Left ventricle myocardium inferior (tissue), 1 donor: ENCODE measurements around the gene MSRB2. TPM values are rescaled to one million over a fixed set of nuclear protein-coding genes. Genes with fewer than 3 reads are reported as not detected.
"Not testable (repeated sequence)": the region's sequence is repeated elsewhere in the genome, so short reads cannot be mapped to it uniquely, and the experiment has no call there.

Source experiments
- DNase-seq: peaks from one replicate; pipeline ENCODE4 v3.0.0-alpha.2; 2020
- H3K27ac ChIP-seq: fragments of 200-600 bp; replicated peaks from 2 replicates; pipeline ENCODE4 v1.8.0; 2021
- H3K27me3 ChIP-seq: fragments of 200-600 bp; 2 replicates; pipeline ENCODE4 v1.8.0; 2021; ENCODE audit warnings: low read depth
- H3K36me3 ChIP-seq: fragments of 200-600 bp; 2 replicates; pipeline ENCODE4 v1.8.0; 2021
- H3K4me1 ChIP-seq: fragments of 200-600 bp; 2 replicates; pipeline ENCODE4 v1.8.0; 2021
- H3K4me3 ChIP-seq: fragments of 200-600 bp; 2 replicates; pipeline ENCODE4 v1.8.0; 2021; ENCODE audit warnings: mild to moderate bottlenecking, moderate library complexity
- H3K9me3 ChIP-seq: fragments of 200-600 bp; replicated peaks from 2 replicates; pipeline ENCODE4 v1.8.0; 2021
- CTCF ChIP-seq: fragments of 200-600 bp; IDR thresholded peaks from 2 replicates; pipeline ENCODE4 v1.8.0; 2021; ENCODE audit warnings: antibody characterized with exemption, mild to moderate bottlenecking, borderline replicate concordance
- intact Hi-C: fragments of 100-400 bp; cut with micrococcal nuclease; formaldehyde crosslinking; loops from one replicate; pipeline ENCODE4 v1.11.0; 2022
- total RNA-seq: library from RNA; stranded (reverse); fragmentation: NEBNext Ultra II Directional; extraction: Animal tissue kit (Norgen Biotek cat#: 25700); gene quantifications from one replicate; pipeline ENCODE4 v1.2.1, GENCODE V29; 2021
- donor health status: DM: no; HTN: yes; CAD: no; lungs with severe emphysema.

MSRB2 gene
- total RNA-seq, 1 donor from 2014 or later = 146 TPM

- Histone ChIP-seq H3K9me3 (no peaks in the 10 kb centered on the region), H3K4me1 (peaks cover 33% of the 10 kb centered on the region), H3K36me3 (no peaks in the 10 kb centered on the region), H3K27ac (no peak overlapping the region), H3K4me3 (no peak overlapping the region), H3K27me3 (no peaks in the 10 kb centered on the region)
- intact Hi-C loops = no loop called here
- no peak for TF ChIP-seq CTCF
- DNase-seq = no peak
Observed at GRCh38 chr10:23067337-23067736, 28.0 kb upstream of the MSRB2 start.

GRCh38 chr10:23067939-23068775 lies 27.2 kb upstream of the MSRB2 start:
- H3K4me1 ChIP-seq = peaks cover 33% of the 10 kb centered on the region
- intact Hi-C loops = no loop called here
- H3K4me3 ChIP-seq = no peak overlapping the region
- peak; percentile 80 for DNase-seq
- peak; percentile 89 for TF ChIP-seq CTCF
- H3K27me3 ChIP-seq = no peaks in the 10 kb centered on the region
- no peaks in the 10 kb centered on the region for H3K36me3 ChIP-seq
- no peaks in the 10 kb centered on the region for H3K9me3 ChIP-seq
- H3K27ac ChIP-seq = no peak overlapping the region

- no peak for TF ChIP-seq CTCF
- Histone ChIP-seq H3K27me3 (no peaks in the 10 kb centered on the region), H3K27ac (no peak overlapping the region), H3K4me1 (peaks cover 33% of the 10 kb centered on the region), H3K36me3 (no peaks in the 10 kb centered on the region), H3K4me3 (no peak overlapping the region), H3K9me3 (no peaks in the 10 kb centered on the region)
- intact Hi-C loops = no loop called here
- no peak for DNase-seq
Observed at GRCh38 chr10:23069019-23069815, 26.2 kb upstream of the MSRB2 start.

- H3K27ac ChIP-seq, H3K4me3 ChIP-seq, H3K27me3 ChIP-seq, intact Hi-C loops, H3K9me3 ChIP-seq, DNase-seq, H3K36me3 ChIP-seq: not testable (repeated sequence)
- peaks cover 28% of the 10 kb centered on the region for H3K4me1 ChIP-seq
Observed at GRCh38 chr10:23070092-23070912, 25.1 kb upstream of the MSRB2 start.

- no peak for DNase-seq
- no peak overlapping the region for H3K27ac ChIP-seq
- H3K27me3 ChIP-seq = no peaks in the 10 kb centered on the region
- TF ChIP-seq CTCF = no peak
- no peaks in the 10 kb centered on the region for H3K9me3 ChIP-seq
- peaks cover 23% of the 10 kb centered on the region for H3K4me1 ChIP-seq
- no peak overlapping the region for H3K4me3 ChIP-seq
- H3K36me3 ChIP-seq = no peaks in the 10 kb centered on the region
- intact Hi-C loops = no loop called here
Observed at GRCh38 chr10:23070913-23071218, 24.5 kb upstream of the MSRB2 start.

- peaks cover 14% of the 10 kb centered on the region for H3K4me1 ChIP-seq
- H3K4me3 ChIP-seq, H3K9me3 ChIP-seq, H3K36me3 ChIP-seq, H3K27me3 ChIP-seq, H3K27ac ChIP-seq, intact Hi-C loops: not testable (repeated sequence)
- peak; percentile 36 for DNase-seq
Observed at GRCh38 chr10:23072593-23072992, 22.8 kb upstream of the MSRB2 start.
